ENCODE data around the gene S100A5. TPM values are rescaled to one million over a fixed set of nuclear protein-coding genes. Genes with fewer than 3 reads are reported as not detected.

S100A5 gene
- total and polyA plus RNA-seq, 9 of the 15 experiments (the other 6 are each of a cell fraction or from before 2014, with no cell fraction given) = 0.56 to 1.4 (median 0.64) TPM; not detected in 5

DNA sequence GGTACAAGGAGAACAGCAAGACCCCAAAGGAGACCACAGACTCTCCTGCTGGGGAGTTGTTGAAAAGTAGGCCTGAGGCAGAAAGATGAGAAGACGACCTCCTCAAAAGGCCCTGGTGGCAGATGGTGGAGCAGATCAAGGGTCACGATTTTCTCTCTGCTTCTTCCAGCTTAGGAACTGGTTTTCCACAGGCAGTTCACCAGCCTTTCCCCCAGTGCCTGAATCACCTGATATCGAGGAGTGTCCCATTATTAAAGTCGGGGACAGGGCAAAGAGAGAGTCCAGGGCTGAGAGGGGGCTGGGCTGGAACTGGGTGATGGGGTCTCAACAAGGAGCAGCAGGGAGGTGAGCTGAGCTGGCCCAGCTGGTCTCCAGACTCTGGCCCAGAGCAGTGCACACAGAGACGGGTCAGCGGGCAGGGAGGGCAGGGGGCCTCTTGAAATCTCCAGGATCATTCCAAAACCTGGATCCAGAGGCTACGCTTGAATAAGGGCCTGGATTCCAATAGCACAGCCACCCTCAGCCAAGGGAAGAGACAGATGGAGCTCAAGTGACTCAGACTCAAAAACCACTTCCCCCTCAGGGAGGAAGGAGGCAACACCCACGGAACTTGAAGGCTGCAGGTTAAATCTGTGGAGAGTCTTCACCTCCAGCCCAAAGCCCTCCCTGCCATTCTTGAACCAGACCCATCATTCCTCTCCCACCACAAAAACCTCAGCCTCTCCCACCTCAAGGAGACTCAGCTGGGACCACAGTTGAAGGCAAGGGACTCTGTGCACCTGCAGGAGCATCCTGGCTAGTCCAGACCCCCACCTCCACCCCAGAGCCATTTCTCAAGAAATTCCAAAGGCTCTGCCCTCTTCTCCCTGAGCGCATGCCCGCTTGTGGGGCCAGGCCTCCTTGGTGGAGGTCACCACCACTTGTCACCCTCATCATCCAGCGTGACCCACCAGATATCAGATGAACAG is at the start of gene S100A5 (continued):
- TF ChIP-seq, protein P1, sequence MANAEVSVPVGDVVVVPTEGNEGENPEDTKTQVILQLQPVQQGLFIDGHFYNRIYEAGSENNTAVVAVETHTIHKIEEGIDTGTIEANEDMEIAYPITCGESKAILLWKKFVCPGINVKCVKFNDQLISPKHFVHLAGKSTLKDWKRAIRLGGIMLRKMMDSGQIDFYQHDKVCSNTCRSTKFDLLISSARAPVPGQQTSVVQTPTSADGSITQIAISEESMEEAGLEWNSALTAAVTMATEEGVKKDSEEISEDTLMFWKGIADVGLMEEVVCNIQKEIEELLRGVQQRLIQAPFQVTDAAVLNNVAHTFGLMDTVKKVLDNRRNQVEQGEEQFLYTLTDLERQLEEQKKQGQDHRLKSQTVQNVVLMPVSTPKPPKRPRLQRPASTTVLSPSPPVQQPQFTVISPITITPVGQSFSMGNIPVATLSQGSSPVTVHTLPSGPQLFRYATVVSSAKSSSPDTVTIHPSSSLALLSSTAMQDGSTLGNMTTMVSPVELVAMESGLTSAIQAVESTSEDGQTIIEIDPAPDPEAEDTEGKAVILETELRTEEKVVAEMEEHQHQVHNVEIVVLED (CRISPR knock-in tag; IDR thresholded peaks at IDR 0.05) = no peak
- 0 out of 2 replicates have a peak, but pooled peaks have one; percentile 31 for TF ChIP-seq BACH1 (tag; IDR thresholded peaks at IDR 0.05)
- no peak for TF ChIP-seq TARDBP (IDR thresholded peaks at IDR 0.05)
- TF ChIP-seq, protein P2, sequence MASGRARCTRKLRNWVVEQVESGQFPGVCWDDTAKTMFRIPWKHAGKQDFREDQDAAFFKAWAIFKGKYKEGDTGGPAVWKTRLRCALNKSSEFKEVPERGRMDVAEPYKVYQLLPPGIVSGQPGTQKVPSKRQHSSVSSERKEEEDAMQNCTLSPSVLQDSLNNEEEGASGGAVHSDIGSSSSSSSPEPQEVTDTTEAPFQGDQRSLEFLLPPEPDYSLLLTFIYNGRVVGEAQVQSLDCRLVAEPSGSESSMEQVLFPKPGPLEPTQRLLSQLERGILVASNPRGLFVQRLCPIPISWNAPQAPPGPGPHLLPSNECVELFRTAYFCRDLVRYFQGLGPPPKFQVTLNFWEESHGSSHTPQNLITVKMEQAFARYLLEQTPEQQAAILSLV (tag; IDR thresholded peaks at IDR 0.05) = no peak
- peak; percentile 12; the same call in 1 of the 2 replicates for TF ChIP-seq CREM (IDR thresholded peaks at IDR 0.05; ENCODE audit: low read depth)
- TF ChIP-seq JUND (IDR thresholded peaks at IDR 0.05; ENCODE audit: borderline replicate concordance, low read depth, low read length) = peak; percentile 75
- no peak; the same call in 2 of the 3 replicates for TF ChIP-seq JUND (tag; IDR thresholded peaks at IDR 0.05; ENCODE audit: borderline replicate concordance, low read depth, low read length)
- TF ChIP-seq SMARCA4 (IDR thresholded peaks at IDR 0.05) = peak; percentile 39; the same call in 1 of the 2 replicates
- no peak for TF ChIP-seq RAD21 (CRISPR knock-in tag; conservative IDR thresholded peaks at IDR 0.05 in 1 of 2, IDR thresholded peaks at IDR 0.05 in 1 of 2)
- TF ChIP-seq SMARCE1 (IDR thresholded peaks at IDR 0.05) = 0 out of 2 replicates have a peak, but pooled peaks have one; percentile 18
- peak in 1 of 2 experiments; percentile 53; a peak in 1 of 4 replicates for TF ChIP-seq RCOR1 (IDR thresholded peaks at IDR 0.05; ENCODE audit: borderline replicate concordance in 1 of 2, low read depth in 2 of 2, low read length in 2 of 2)
- TF ChIP-seq, protein P3, sequence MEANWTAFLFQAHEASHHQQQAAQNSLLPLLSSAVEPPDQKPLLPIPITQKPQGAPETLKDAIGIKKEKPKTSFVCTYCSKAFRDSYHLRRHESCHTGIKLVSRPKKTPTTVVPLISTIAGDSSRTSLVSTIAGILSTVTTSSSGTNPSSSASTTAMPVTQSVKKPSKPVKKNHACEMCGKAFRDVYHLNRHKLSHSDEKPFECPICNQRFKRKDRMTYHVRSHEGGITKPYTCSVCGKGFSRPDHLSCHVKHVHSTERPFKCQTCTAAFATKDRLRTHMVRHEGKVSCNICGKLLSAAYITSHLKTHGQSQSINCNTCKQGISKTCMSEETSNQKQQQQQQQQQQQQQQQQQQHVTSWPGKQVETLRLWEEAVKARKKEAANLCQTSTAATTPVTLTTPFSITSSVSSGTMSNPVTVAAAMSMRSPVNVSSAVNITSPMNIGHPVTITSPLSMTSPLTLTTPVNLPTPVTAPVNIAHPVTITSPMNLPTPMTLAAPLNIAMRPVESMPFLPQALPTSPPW (CRISPR knock-in tag; IDR thresholded peaks at IDR 0.05) = peak; percentile 14; the same call in 1 of the 2 replicates
- no peak for TF ChIP-seq PHF8 (IDR thresholded peaks at IDR 0.05; ENCODE audit: borderline replicate concordance, low read length)
- TF ChIP-seq SMARCC2 (IDR thresholded peaks at IDR 0.05; ENCODE audit: low read depth) = no peak
- peak; percentile 51; the same call in 1 of the 2 replicates for TF ChIP-seq EGR1 (conservative IDR thresholded peaks at IDR 0.05)
- peak; percentile 26 for TF ChIP-seq KDM5B (IDR thresholded peaks at IDR 0.05; ENCODE audit: insufficient replicate concordance, low read depth, low read length)
- TF ChIP-seq GABPA (tag; conservative IDR thresholded peaks at IDR 0.05; ENCODE audit: low read depth) = peak; percentile 57
- TF ChIP-seq ILK (tag; IDR thresholded peaks at IDR 0.05; ENCODE audit: borderline replicate concordance, low read depth) = no peak
- TF ChIP-seq ARID1B (IDR thresholded peaks at IDR 0.05) = peak; percentile 37; the same call in 1 of the 2 replicates
- TF ChIP-seq HDAC8 (tag; IDR thresholded peaks at IDR 0.05) = no peak
- TF ChIP-seq SPI1 (IDR thresholded peaks at IDR 0.05; ENCODE audit: borderline replicate concordance, low read depth, low read length) = peak; percentile 89
- no peak for TF ChIP-seq ASH1L (IDR thresholded peaks at IDR 0.05; ENCODE audit: borderline replicate concordance, low read depth, partially characterized antibody)
- TF ChIP-seq ZNF282 (CRISPR knock-in tag; IDR thresholded peaks at IDR 0.05) = no peak

Measured in K562 (cell line).